ENCODE data around the gene NPNT. TPM values are rescaled to one million over a fixed set of nuclear protein-coding genes. Genes with fewer than 3 reads are reported as not detected.
"Not testable (repeated sequence)": the region's sequence is repeated elsewhere in the genome, so short reads cannot be mapped to it uniquely, and the experiment has no call there.

The NPNT gene
- total and polyA plus RNA-seq, 2 donors from 2014 or later, result 78.3 to 117 TPM

- no peaks in the 10 kb centered on the region for H3K4me1 ChIP-seq (ENCODE audit: control insufficient read depth in 2 of 3, insufficient read depth in 2 of 3, low read depth in 1 of 3, low read length in 3 of 3)
- H3K27me3 ChIP-seq (ENCODE audit: control insufficient read depth, insufficient read depth, low read length), result no peaks in the 10 kb centered on the region
- FAIRE-seq, result no peak
- no peak for DNase-seq
- intact Hi-C loops (cut with DNase I), result no loop called here
- no peak overlapping the region for H3K9ac ChIP-seq (ENCODE audit: low read length in 3 of 3)
- H3K36me3 ChIP-seq (ENCODE audit: control insufficient read depth in 2 of 3, insufficient read depth in 3 of 3, low read length in 3 of 3), result no peaks in the 10 kb centered on the region
- TF ChIP-seq CTCF (IDR thresholded peaks at IDR 0.05; ENCODE audit: borderline replicate concordance, extremely low read depth, insufficient read depth), result no peak
- peaks cover 0 to 3% (median 0%) of the 10 kb centered on the region in 3 donors for H3K9me3 ChIP-seq (ENCODE audit: control insufficient read depth in 2 of 3, insufficient read depth in 1 of 3, low read length in 3 of 3)
- no peak overlapping the region for H3K4me3 ChIP-seq (ENCODE audit: low read length in 3 of 3)
- no peak overlapping the region for H3K27ac ChIP-seq (ENCODE audit: low read depth in 2 of 2, low read length in 2 of 2)
Measured at GRCh38 chr4:105851196-105851595, 44.1 kb upstream of the NPNT start.

GRCh38 chr4:105852230-105852629 is 43.0 kb upstream of the NPNT start:
- DNase-seq; H3K27ac ChIP-seq (ENCODE audit: low read depth in 2 of 2, low read length in 2 of 2); H3K9ac ChIP-seq (ENCODE audit: low read length in 3 of 3); H3K9me3 ChIP-seq (ENCODE audit: control insufficient read depth in 2 of 3, insufficient read depth in 1 of 3, low read length in 3 of 3); H3K4me3 ChIP-seq (ENCODE audit: low read length in 3 of 3); H3K27me3 ChIP-seq (ENCODE audit: control insufficient read depth, insufficient read depth, low read length); intact Hi-C loops (cut with DNase I); FAIRE-seq; H3K36me3 ChIP-seq (ENCODE audit: control insufficient read depth in 2 of 3, insufficient read depth in 3 of 3, low read length in 3 of 3); H3K4me1 ChIP-seq (ENCODE audit: control insufficient read depth in 2 of 3, insufficient read depth in 2 of 3, low read depth in 1 of 3, low read length in 3 of 3): not testable (repeated sequence)

- FAIRE-seq (no peak), DNase-seq (no peak)
- H3K9ac ChIP-seq (ENCODE audit: low read length in 3 of 3), result no peak overlapping the region
- intact Hi-C loops (cut with DNase I), result no loop called here
- no peak overlapping the region for H3K27ac ChIP-seq (ENCODE audit: low read depth in 2 of 2, low read length in 2 of 2)
- H3K9me3 ChIP-seq (ENCODE audit: control insufficient read depth in 2 of 3, insufficient read depth in 1 of 3, low read length in 3 of 3), result peaks cover 0 to 3% (median 0%) of the 10 kb centered on the region in 3 donors
- H3K27me3 ChIP-seq (ENCODE audit: control insufficient read depth, insufficient read depth, low read length), result no peaks in the 10 kb centered on the region
- H3K4me1 ChIP-seq (ENCODE audit: control insufficient read depth in 2 of 3, insufficient read depth in 2 of 3, low read depth in 1 of 3, low read length in 3 of 3), result no peaks in the 10 kb centered on the region
- H3K36me3 ChIP-seq (ENCODE audit: control insufficient read depth in 2 of 3, insufficient read depth in 3 of 3, low read length in 3 of 3), result no peaks in the 10 kb centered on the region
- TF ChIP-seq CTCF (IDR thresholded peaks at IDR 0.05; ENCODE audit: borderline replicate concordance, extremely low read depth, insufficient read depth), result no peak
- no peak overlapping the region for H3K4me3 ChIP-seq (ENCODE audit: low read length in 3 of 3)
Measured at GRCh38 chr4:105858466-105859040, 36.7 kb upstream of the NPNT start.

- no peak overlapping the region for H3K4me3 ChIP-seq (ENCODE audit: low read length in 3 of 3)
- H3K9me3 ChIP-seq (ENCODE audit: control insufficient read depth in 2 of 3, insufficient read depth in 1 of 3, low read length in 3 of 3), result peaks cover 0 to 3% (median 0%) of the 10 kb centered on the region in 3 donors
- no peaks in the 10 kb centered on the region for H3K36me3 ChIP-seq (ENCODE audit: control insufficient read depth in 2 of 3, insufficient read depth in 3 of 3, low read length in 3 of 3)
- H3K4me1 ChIP-seq (ENCODE audit: control insufficient read depth in 2 of 3, insufficient read depth in 2 of 3, low read depth in 1 of 3, low read length in 3 of 3), result no peaks in the 10 kb centered on the region
- FAIRE-seq (no peak), DNase-seq (no peak)
- TF ChIP-seq CTCF (IDR thresholded peaks at IDR 0.05; ENCODE audit: borderline replicate concordance, extremely low read depth, insufficient read depth), result no peak
- no peak overlapping the region for H3K27ac ChIP-seq (ENCODE audit: low read depth in 2 of 2, low read length in 2 of 2)
- intact Hi-C loops (cut with DNase I), result no loop called here
- H3K9ac ChIP-seq (ENCODE audit: low read length in 3 of 3), result no peak overlapping the region
- H3K27me3 ChIP-seq (ENCODE audit: control insufficient read depth, insufficient read depth, low read length), result no peaks in the 10 kb centered on the region
Measured at GRCh38 chr4:105859233-105859632, 36.0 kb upstream of the NPNT start.

Data from kidney (tissue), 14 donors.